Measurements from ENCODE around the gene PLCG1. TPM values are rescaled to one million over a fixed set of nuclear protein-coding genes. Genes with fewer than 3 reads are reported as not detected.
A peak's percentile ranks its signal among the peaks of the same experiment; 100 is the strongest.

The PLCG1 gene
- total and polyA plus RNA-seq, 9 of the 15 experiments (the other 6 are each of a cell fraction or from before 2014, with no cell fraction given) = 1.7 to 67.0 (median 34.8) TPM

GRCh38 chr20:41173161-41173721 is 35.9 kb downstream of the PLCG1 start:
- Histone ChIP-seq H3K4me2 (ENCODE audit: insufficient read depth, low read length) (no peak overlapping the region), H3K4me1 (replicated peaks in 1 of 2; ENCODE audit: control insufficient read depth in 2 of 2, insufficient read depth in 2 of 2, low read length in 2 of 2) (no peaks in the 10 kb centered on the region), H3K4me3 (no peak overlapping the region), H3K9me1 (ENCODE audit: control insufficient read depth, insufficient read depth, low read length) (no peaks in the 10 kb centered on the region), H3K36me3 (ENCODE audit: control insufficient read depth, insufficient read depth, low read length) (peaks cover 79% of the 10 kb centered on the region; the same call in 2 of the 3 replicates), H3K27ac (ENCODE audit: extremely low read depth, low read depth, low read length) (no peak overlapping the region), H3K27me3 (ENCODE audit: control insufficient read depth in 2 of 2, insufficient read depth in 2 of 2, low read length in 2 of 2) (no peaks in the 10 kb centered on the region), H2AFZ (ENCODE audit: low read depth, low read length) (no peak overlapping the region), H3K79me2 (ENCODE audit: control insufficient read depth, insufficient read depth, low read length) (no peaks in the 10 kb centered on the region), H3K9ac (ENCODE audit: insufficient read depth in 1 of 2, low read depth in 2 of 2, low read length in 2 of 2) (no peak overlapping the region), H3K9me3 (replicated peaks; ENCODE audit: control insufficient read depth, insufficient read depth, low read depth, low read length) (no peaks in the 10 kb centered on the region), H4K20me1 (replicated peaks; ENCODE audit: control insufficient read depth, insufficient read depth, low read length) (peaks cover 12% of the 10 kb centered on the region; the same call in 1 of the 2 replicates)
- 3% methylated on average over 9 of the region's 9 CpGs for WGBS (ENCODE audit: insufficient coverage, low coverage, missing lambda C conversion rate)
- FAIRE-seq = peak; percentile 85
- no TSS peak for BruUV-seq (replicated peaks)
- in situ Hi-C loops (cut with MboI) (no loop called here), intact Hi-C loops (cut with micrococcal nuclease) (loop anchor here (1.0 kb wide), 2 partner anchors 59 to 167 kb away; partner anchors contain the start of gene LPIN3)
- CTCF ChIA-PET (ENCODE audit: low intra/inter-chr PET ratio) = interaction anchor here (0.7 to 3.0 kb wide), 7 partner anchors 59 to 166 kb away, joined by 3 to 50 read pairs (median 3); partner anchors contain the start of gene LPIN3
- peak; percentile 98 for ATAC-seq
- POLR2A ChIA-PET = interaction anchor here (0.6 to 0.7 kb wide), 3 partner anchors 58 to 282 kb away, joined by 3 to 4 read pairs (median 3); no protein-coding TSS in a partner anchor
- peak; percentile 78 to 82 (median 79) for DNase-seq (ENCODE audit: extremely low read depth in 1 of 4, low spot score in 3 of 4)
- no peak for TF ChIP-seq ZNF197 (CRISPR knock-in tag; IDR thresholded peaks at IDR 0.05; ENCODE audit: low read depth)
- TF ChIP-seq, protein P1, sequence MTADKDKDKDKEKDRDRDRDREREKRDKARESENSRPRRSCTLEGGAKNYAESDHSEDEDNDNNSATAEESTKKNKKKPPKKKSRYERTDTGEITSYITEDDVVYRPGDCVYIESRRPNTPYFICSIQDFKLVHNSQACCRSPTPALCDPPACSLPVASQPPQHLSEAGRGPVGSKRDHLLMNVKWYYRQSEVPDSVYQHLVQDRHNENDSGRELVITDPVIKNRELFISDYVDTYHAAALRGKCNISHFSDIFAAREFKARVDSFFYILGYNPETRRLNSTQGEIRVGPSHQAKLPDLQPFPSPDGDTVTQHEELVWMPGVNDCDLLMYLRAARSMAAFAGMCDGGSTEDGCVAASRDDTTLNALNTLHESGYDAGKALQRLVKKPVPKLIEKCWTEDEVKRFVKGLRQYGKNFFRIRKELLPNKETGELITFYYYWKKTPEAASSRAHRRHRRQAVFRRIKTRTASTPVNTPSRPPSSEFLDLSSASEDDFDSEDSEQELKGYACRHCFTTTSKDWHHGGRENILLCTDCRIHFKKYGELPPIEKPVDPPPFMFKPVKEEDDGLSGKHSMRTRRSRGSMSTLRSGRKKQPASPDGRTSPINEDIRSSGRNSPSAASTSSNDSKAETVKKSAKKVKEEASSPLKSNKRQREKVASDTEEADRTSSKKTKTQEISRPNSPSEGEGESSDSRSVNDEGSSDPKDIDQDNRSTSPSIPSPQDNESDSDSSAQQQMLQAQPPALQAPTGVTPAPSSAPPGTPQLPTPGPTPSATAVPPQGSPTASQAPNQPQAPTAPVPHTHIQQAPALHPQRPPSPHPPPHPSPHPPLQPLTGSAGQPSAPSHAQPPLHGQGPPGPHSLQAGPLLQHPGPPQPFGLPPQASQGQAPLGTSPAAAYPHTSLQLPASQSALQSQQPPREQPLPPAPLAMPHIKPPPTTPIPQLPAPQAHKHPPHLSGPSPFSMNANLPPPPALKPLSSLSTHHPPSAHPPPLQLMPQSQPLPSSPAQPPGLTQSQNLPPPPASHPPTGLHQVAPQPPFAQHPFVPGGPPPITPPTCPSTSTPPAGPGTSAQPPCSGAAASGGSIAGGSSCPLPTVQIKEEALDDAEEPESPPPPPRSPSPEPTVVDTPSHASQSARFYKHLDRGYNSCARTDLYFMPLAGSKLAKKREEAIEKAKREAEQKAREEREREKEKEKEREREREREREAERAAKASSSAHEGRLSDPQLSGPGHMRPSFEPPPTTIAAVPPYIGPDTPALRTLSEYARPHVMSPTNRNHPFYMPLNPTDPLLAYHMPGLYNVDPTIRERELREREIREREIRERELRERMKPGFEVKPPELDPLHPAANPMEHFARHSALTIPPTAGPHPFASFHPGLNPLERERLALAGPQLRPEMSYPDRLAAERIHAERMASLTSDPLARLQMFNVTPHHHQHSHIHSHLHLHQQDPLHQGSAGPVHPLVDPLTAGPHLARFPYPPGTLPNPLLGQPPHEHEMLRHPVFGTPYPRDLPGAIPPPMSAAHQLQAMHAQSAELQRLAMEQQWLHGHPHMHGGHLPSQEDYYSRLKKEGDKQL (CRISPR knock-in tag; IDR thresholded peaks at IDR 0.05; ENCODE audit: borderline replicate concordance) = no peak
- TF ChIP-seq CBX3 (IDR thresholded peaks at IDR 0.05; ENCODE audit: borderline replicate concordance in 1 of 2, low read length in 2 of 2) = no peak
- TF ChIP-seq SIRT6 (IDR thresholded peaks at IDR 0.05; ENCODE audit: low read depth, low read length) = no peak
- no peak for TF ChIP-seq NCOR1 (IDR thresholded peaks at IDR 0.05)
- TF ChIP-seq HDAC3 (IDR thresholded peaks at IDR 0.05; ENCODE audit: borderline replicate concordance, partially characterized antibody) = no peak
- TF ChIP-seq DEAF1 (CRISPR knock-in tag; IDR thresholded peaks at IDR 0.05) = peak; percentile 88
- TF ChIP-seq RAD21 (CRISPR knock-in tag; conservative IDR thresholded peaks at IDR 0.05 in 1 of 2, IDR thresholded peaks at IDR 0.05 in 1 of 2) = peak; percentile 87 to 91
- no peak for TF ChIP-seq FOXP1 (CRISPR knock-in tag; IDR thresholded peaks at IDR 0.05)
- no peak for TF ChIP-seq POLR2AphosphoS2 (IDR thresholded peaks at IDR 0.05; ENCODE audit: low read length)
- no peak for TF ChIP-seq MAFF (IDR thresholded peaks at IDR 0.05; ENCODE audit: low read length)
- TF ChIP-seq, protein P2, sequence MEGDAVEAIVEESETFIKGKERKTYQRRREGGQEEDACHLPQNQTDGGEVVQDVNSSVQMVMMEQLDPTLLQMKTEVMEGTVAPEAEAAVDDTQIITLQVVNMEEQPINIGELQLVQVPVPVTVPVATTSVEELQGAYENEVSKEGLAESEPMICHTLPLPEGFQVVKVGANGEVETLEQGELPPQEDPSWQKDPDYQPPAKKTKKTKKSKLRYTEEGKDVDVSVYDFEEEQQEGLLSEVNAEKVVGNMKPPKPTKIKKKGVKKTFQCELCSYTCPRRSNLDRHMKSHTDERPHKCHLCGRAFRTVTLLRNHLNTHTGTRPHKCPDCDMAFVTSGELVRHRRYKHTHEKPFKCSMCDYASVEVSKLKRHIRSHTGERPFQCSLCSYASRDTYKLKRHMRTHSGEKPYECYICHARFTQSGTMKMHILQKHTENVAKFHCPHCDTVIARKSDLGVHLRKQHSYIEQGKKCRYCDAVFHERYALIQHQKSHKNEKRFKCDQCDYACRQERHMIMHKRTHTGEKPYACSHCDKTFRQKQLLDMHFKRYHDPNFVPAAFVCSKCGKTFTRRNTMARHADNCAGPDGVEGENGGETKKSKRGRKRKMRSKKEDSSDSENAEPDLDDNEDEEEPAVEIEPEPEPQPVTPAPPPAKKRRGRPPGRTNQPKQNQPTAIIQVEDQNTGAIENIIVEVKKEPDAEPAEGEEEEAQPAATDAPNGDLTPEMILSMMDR (IDR thresholded peaks at IDR 0.05 in 2 of 3, conservative IDR thresholded peaks at IDR 0.05 in 1 of 3; ENCODE audit: insufficient read depth in 2 of 3, low read depth in 1 of 3, low read length in 3 of 3) = peak; percentile 89 to 95 (median 93)
